ENCODE measurements around the gene SHANK1.

The SHANK1 gene

GRCh38 chr19:50686310-50687032 lies 33.1 kb downstream of the SHANK1 start:
- no peak for DNase-seq (ENCODE audit: low read depth in 2 of 2)

GRCh38 chr19:50679177-50680125 lies 40.2 kb downstream of the SHANK1 start:
- peak; percentile 57 to 69 for DNase-seq (ENCODE audit: low read depth in 2 of 2)

- no peak for DNase-seq (ENCODE audit: low read depth in 2 of 2)
These were observed 41.3 kb downstream of the SHANK1 start for GRCh38 chr19:50678323-50678722.

- DNase-seq (ENCODE audit: low read depth in 2 of 2), result no peak
These were observed 42.0 kb downstream of the SHANK1 start for GRCh38 chr19:50677636-50678035.

- DNase-seq (ENCODE audit: low read depth in 2 of 2), result no peak
These were observed 42.9 kb downstream of the SHANK1 start for GRCh38 chr19:50676625-50677197.

- DNase-seq (ENCODE audit: low read depth in 2 of 2), result no peak
These were observed 46.5 kb downstream of the SHANK1 start for GRCh38 chr19:50673118-50673517.

GRCh38 chr19:50670102-50670380 lies 49.6 kb downstream of the SHANK1 start:
- no peak for DNase-seq (ENCODE audit: low read depth in 2 of 2)

GRCh38 chr19:50669302-50670101 lies 50.1 kb downstream of the SHANK1 start:
- DNase-seq (ENCODE audit: low read depth in 2 of 2), result peak in 1 of 2 donors; percentile 43

GRCh38 chr19:50668879-50669278 lies 50.7 kb downstream of the SHANK1 start:
- DNase-seq (ENCODE audit: low read depth in 2 of 2), result no peak

- no peak for DNase-seq (ENCODE audit: low read depth in 2 of 2)
These were observed 51.2 kb downstream of the SHANK1 start for GRCh38 chr19:50668416-50668815.

- no peak for DNase-seq (ENCODE audit: low read depth in 2 of 2)
These were observed 51.8 kb downstream of the SHANK1 start for GRCh38 chr19:50667759-50668231.

GRCh38 chr19:50667177-50667758 lies 52.3 kb downstream of the SHANK1 start:
- no peak for DNase-seq (ENCODE audit: low read depth in 2 of 2)

- DNase-seq (ENCODE audit: low read depth in 2 of 2), result no peak
These were observed 53.0 kb downstream of the SHANK1 start for GRCh38 chr19:50666346-50667176.

- DNase-seq (ENCODE audit: low read depth in 2 of 2), result no peak
These were observed 55.4 kb downstream of the SHANK1 start for GRCh38 chr19:50664204-50664603.

- no peak for DNase-seq (ENCODE audit: low read depth in 2 of 2)
These were observed 56.2 kb downstream of the SHANK1 start for GRCh38 chr19:50663482-50663790.

GRCh38 chr19:50662651-50663481 lies 56.7 kb downstream of the SHANK1 start:
- DNase-seq (ENCODE audit: low read depth in 2 of 2), result no peak

- DNase-seq (ENCODE audit: low read depth in 2 of 2), result no peak
These were observed 57.6 kb downstream of the SHANK1 start for GRCh38 chr19:50661766-50662650.

- DNase-seq (ENCODE audit: low read depth in 2 of 2), result no peak
These were observed 58.6 kb downstream of the SHANK1 start for GRCh38 chr19:50661023-50661422.

- no peak for DNase-seq (ENCODE audit: low read depth in 2 of 2)
These were observed 59.6 kb downstream of the SHANK1 start for GRCh38 chr19:50660088-50660366.
